K562 (cell line): ENCODE results near the gene CYB5R2. TPM values are rescaled to one million over a fixed set of nuclear protein-coding genes. Genes with fewer than 3 reads are reported as not detected.

Experiments used
- ATAC-seq: fragments of 200-7000 bp; cut with Tn5 transposase; 3 replicates; pipeline ENCODE4 v1.9.1; 2020; ENCODE audit warnings: moderate library complexity
- BruUV-seq: library from RNA; stranded (reverse); fragments of 400-500 nt; replicated peaks from 2 replicates; lab custom pipeline; 2021; lab: Mats Ljungman, UMichigan
- CTCF ChIA-PET: fragments of 300-600 bp; formaldehyde crosslinking; extraction: SDS; loops from one replicate; lab custom pipeline; 2021; ENCODE audit warnings: low intra/inter-chr PET ratio; lab: Yijun Ruan, JAX
- POLR2A ChIA-PET: fragments of 300-600, 350-650 bp; sonication (Branson Sonifier 250); formaldehyde crosslinking; extraction: SDS; loops from one replicate; lab custom pipeline; 2021; ENCODE audit warnings: antibody characterized with exemption, inconsistent platforms; lab: Yijun Ruan, JAX
- DNase-seq, 4 experiments: peaks; one replicate each; pipeline versions ENCODE4 v3.0.0 to v3.0.0-alpha.2; 2011 to 2018; ENCODE audit warnings: low spot score in 3 of 4, mixed read lengths in 3 of 4; ENCODE audit errors: extremely low read depth in 1 of 4
- FAIRE-seq: peaks from 2 replicates; lab custom pipeline; 2011; peaks lifted over from hg19 to GRCh38; lab: Jason Lieb, UNC
- H2AFZ ChIP-seq: 2 replicates; pipeline ENCODE4 v1.6.0; 2011; ENCODE audit warnings: low read depth, low read length, control low read depth, inconsistent platforms
- H3K27ac ChIP-seq: fragments of 200-600 bp; 3 replicates; pipeline ENCODE4 v1.8.0; 2011; ENCODE audit warnings: low read depth, mild to moderate bottlenecking, control low read depth, inconsistent platforms, low read length, moderate library complexity, mixed read lengths; ENCODE audit errors: extremely low read depth
- H3K27me3 ChIP-seq, 2 experiments: fragments of 300-600 bp in 1 of 2; 2 replicates in 1 of 2; 3 replicates in 1 of 2; pipeline versions ENCODE4 v1.6.0 to v1.8.0; 2011; ENCODE audit warnings: inconsistent platforms in 2 of 2, low read length in 2 of 2, mild to moderate bottlenecking in 1 of 2, mixed read lengths in 1 of 2, moderate library complexity in 1 of 2; ENCODE audit not compliant: control insufficient read depth in 2 of 2, insufficient read depth in 2 of 2
- H3K36me3 ChIP-seq: fragments of 300-600 bp; 3 replicates; pipeline ENCODE4 v1.8.0; 2011; ENCODE audit warnings: mild to moderate bottlenecking, low read length, inconsistent platforms; ENCODE audit not compliant: control insufficient read depth, insufficient read depth
- H3K4me1 ChIP-seq, 2 experiments: fragments of 200-600 bp in 1 of 2; replicated peaks in 1 of 2; 2 replicates in 1 of 2; 3 replicates in 1 of 2; pipeline versions ENCODE4 v1.5.1 to v1.8.0; 2011; ENCODE audit warnings: inconsistent platforms in 2 of 2, low read length in 2 of 2, mild to moderate bottlenecking in 1 of 2, mixed read lengths in 1 of 2, moderate library complexity in 1 of 2; ENCODE audit not compliant: control insufficient read depth in 2 of 2, insufficient read depth in 2 of 2
- H3K4me2 ChIP-seq: 2 replicates; pipeline ENCODE4 v1.6.1; 2011; ENCODE audit warnings: low read length, control low read depth, inconsistent platforms, mixed read lengths; ENCODE audit not compliant: insufficient read depth
- H3K4me3 ChIP-seq: fragments of 200-600 bp; sonication (generic), shearing (Covaris generic); 2 replicates; pipeline ENCODE4 v1.5.1; 2016; ENCODE audit warnings: control low read depth, inconsistent platforms
- H3K79me2 ChIP-seq: fragments of 200-600 bp; 3 replicates; pipeline ENCODE4 v1.8.0; 2011; ENCODE audit warnings: low read length, inconsistent platforms; ENCODE audit not compliant: control insufficient read depth, insufficient read depth
- H3K9ac ChIP-seq, 2 experiments: 2 replicates each; pipeline versions ENCODE4 v1.6.0 to v1.6.1; 2011; ENCODE audit warnings: low read depth in 2 of 2, low read length in 2 of 2, control low read depth in 1 of 2, inconsistent platforms in 1 of 2, mild to moderate bottlenecking in 1 of 2, mixed read lengths in 1 of 2; ENCODE audit not compliant: insufficient read depth in 1 of 2
- H3K9me1 ChIP-seq: one replicate; pipeline ENCODE4 v1.6.0; 2011; ENCODE audit warnings: inconsistent platforms, mild to moderate bottlenecking, low read length, moderate library complexity; ENCODE audit not compliant: control insufficient read depth, insufficient read depth
- H3K9me3 ChIP-seq: replicated peaks from 2 replicates; pipeline ENCODE4 v1.5.1; 2011; ENCODE audit warnings: low read depth, low read length, inconsistent platforms; ENCODE audit not compliant: control insufficient read depth, insufficient read depth
- H4K20me1 ChIP-seq: replicated peaks from 2 replicates; pipeline ENCODE4 v1.6.1; 2011; ENCODE audit warnings: low read length, inconsistent platforms, mixed read lengths; ENCODE audit not compliant: control insufficient read depth, insufficient read depth
- ELF1 ChIP-seq: fragments of 200-800 bp; sonication (Bioruptor generic); IDR thresholded peaks from 2 replicates; pipeline ENCODE4 v1.6.1; 2016; ENCODE audit warnings: missing genetic modification characterization, missing compliant biosample characterization
- HOXB6 ChIP-seq: fragments of 250-450 bp; sonication (Bioruptor Pico); IDR thresholded peaks from 2 replicates; pipeline ENCODE4 v1.5.1; 2022; ENCODE audit warnings: mild to moderate bottlenecking, borderline replicate concordance
- ILK ChIP-seq: fragments of 450-650 bp; IDR thresholded peaks from 2 replicates; pipeline ENCODE4 v1.6.1; 2016; ENCODE audit warnings: missing genetic modification characterization, low read depth, mild to moderate bottlenecking, missing compliant biosample characterization, moderate library complexity, borderline replicate concordance
- RFX1 ChIP-seq: fragments of 450-650 bp; IDR thresholded peaks from 2 replicates; pipeline ENCODE4 v1.6.1; 2016; ENCODE audit warnings: mild to moderate bottlenecking, moderate library complexity
- SMAD1 ChIP-seq: fragments of 150-350 bp; IDR thresholded peaks from 2 replicates; pipeline ENCODE4 v1.6.1; 2014; ENCODE audit warnings: low read length, low read depth; ENCODE audit not compliant: partially characterized antibody
- SMC3 ChIP-seq: conservative IDR thresholded peaks from 2 replicates; pipeline ENCODE4 v1.6.1; 2011; ENCODE audit warnings: low read depth, low read length, improper control_type of control experiment; ENCODE audit not compliant: insufficient read depth
- STAT6 ChIP-seq: sonication (generic); formaldehyde crosslinking; IDR thresholded peaks from 2 replicates; pipeline ENCODE4 v1.8.1; 2023; ENCODE audit warnings: mild to moderate bottlenecking, missing genetic modification reagents
- ZNF740 ChIP-seq, 3 experiments: fragments of 200-800 bp in 1 of 3; sonication (Bioruptor generic) in 1 of 3; sonication (generic) in 1 of 3; formaldehyde crosslinking in 1 of 3; IDR thresholded peaks; 2 replicates each; pipeline versions ENCODE4 v1.6.1 to v1.8.0; 2016 to 2022; ENCODE audit warnings: mild to moderate bottlenecking in 2 of 3, missing compliant biosample characterization in 2 of 3, missing genetic modification characterization in 2 of 3, missing genetic modification reagents in 1 of 3
- WGBS: fragments of 100-300 bp; shearing (Covaris generic); methylation state at CpG from one replicate; pipeline ENCODE4 v1.1.6; 2016; ENCODE audit warnings: low coverage, mixed read lengths; ENCODE audit not compliant: insufficient coverage; ENCODE audit errors: missing lambda C conversion rate; 5-methylcytosine and 5-hydroxymethylcytosine counted together
- in situ Hi-C: fragments of 300-500 bp; cut with MboI; formaldehyde crosslinking; loops from 4 replicates; pipeline ENCODE4 v1.15.0; 2018; ENCODE audit warnings: inconsistent platforms, mixed read lengths
- intact Hi-C: fragments of 100-400 bp; cut with micrococcal nuclease; formaldehyde crosslinking; loops from 2 replicates; pipeline ENCODE4 v1.14.2; 2022
- polyA plus RNA-seq, 8 experiments: library from polyadenylated mRNA; depleted of rRNA in 4 of 8; stranded (reverse) in 5 of 8; unstranded in 3 of 8; fragments of >200 nt; fragmentation: Nextera tagmentation in 2 of 8; fragmentation: Illumina TruSeq in 1 of 8; extraction: Ambion mirVana in 2 of 8; extraction: Trizol in 1 of 8; gene quantifications; 2 replicates each; pipeline versions ENCODE4 v1.2.1 to v1.2.3, GENCODE V29; 2011 to 2014; ENCODE audit warnings: inconsistent platforms in 1 of 8, missing spikeins in 1 of 8
- total RNA-seq, 7 experiments: library from RNA; depleted of rRNA in 6 of 7; stranded (reverse); fragments of >200 nt in 6 of 7; fragmentation: Illumina TruSeq in 2 of 7; extraction: Trizol in 2 of 7; gene quantifications; 2 replicates each; pipeline versions ENCODE4 v1.2.1 to v1.2.3, GENCODE V29; 2011 to 2021; ENCODE audit warnings: low replicate concordance in 1 of 7

Gene CYB5R2
- total and polyA plus RNA-seq, 9 of the 15 experiments (the other 6 are each of a cell fraction or from before 2014, with no cell fraction given), result 8.2 to 28.7 (median 13.6) TPM

GRCh38 chr11:7636350-7636749 is 37.0 kb downstream of the CYB5R2 start (continued):
- no peak for TF ChIP-seq ILK
- no peak for TF ChIP-seq ZNF740 (CRISPR knock-in tag; IDR thresholded peaks at IDR 0.05)
- no peak for TF ChIP-seq ZNF740 (tag; IDR thresholded peaks at IDR 0.05)
- no peak for TF ChIP-seq ELF1 (tag)
- no peak for TF ChIP-seq HOXB6
- no peak for TF ChIP-seq STAT6 (CRISPR knock-in tag)
- no peak for TF ChIP-seq SMAD1
- TF ChIP-seq RFX1, result no peak

- WGBS, result 2% methylated on average over 4 of the region's 4 CpGs
- Histone ChIP-seq H3K79me2 (no peaks in the 10 kb centered on the region), H2AFZ (no peak overlapping the region), H3K9me1 (no peaks in the 10 kb centered on the region), H3K4me1 (no peaks in the 10 kb centered on the region; a peak in 1 of 5 replicates), H3K36me3 (no peaks in the 10 kb centered on the region), H3K9ac (no peak overlapping the region), H3K4me3 (no peak overlapping the region), H3K27ac (no peak overlapping the region), H3K9me3 (no peaks in the 10 kb centered on the region), H3K4me2 (no peak overlapping the region), H3K27me3 (peaks cover 0 to 23% of the 10 kb centered on the region in 2 experiments; a peak in 2 of 5 replicates), H4K20me1 (no peaks in the 10 kb centered on the region)
- DNase-seq (no peak), ATAC-seq (no peak), FAIRE-seq (no peak)
- TF ChIP-seq SMC3, result no peak
- BruUV-seq, result no TSS peak
- ChIA-PET CTCF (no interaction called here), POLR2A (no interaction called here)
- in situ Hi-C loops, result no loop called here
- intact Hi-C loops, result no loop called here
These were observed 37.6 kb downstream of the CYB5R2 start for GRCh38 chr11:7635708-7636107.
